GM21367 (cell line): ENCODE results near the gene TGFBR1.

Experiments used
- ATAC-seq: cut with Tn5 transposase; IDR thresholded peaks from one replicate; pipeline ENCODE4 v1.9.1; 2021; ENCODE audit not compliant: unreplicated experiment

Gene TGFBR1

DNA sequence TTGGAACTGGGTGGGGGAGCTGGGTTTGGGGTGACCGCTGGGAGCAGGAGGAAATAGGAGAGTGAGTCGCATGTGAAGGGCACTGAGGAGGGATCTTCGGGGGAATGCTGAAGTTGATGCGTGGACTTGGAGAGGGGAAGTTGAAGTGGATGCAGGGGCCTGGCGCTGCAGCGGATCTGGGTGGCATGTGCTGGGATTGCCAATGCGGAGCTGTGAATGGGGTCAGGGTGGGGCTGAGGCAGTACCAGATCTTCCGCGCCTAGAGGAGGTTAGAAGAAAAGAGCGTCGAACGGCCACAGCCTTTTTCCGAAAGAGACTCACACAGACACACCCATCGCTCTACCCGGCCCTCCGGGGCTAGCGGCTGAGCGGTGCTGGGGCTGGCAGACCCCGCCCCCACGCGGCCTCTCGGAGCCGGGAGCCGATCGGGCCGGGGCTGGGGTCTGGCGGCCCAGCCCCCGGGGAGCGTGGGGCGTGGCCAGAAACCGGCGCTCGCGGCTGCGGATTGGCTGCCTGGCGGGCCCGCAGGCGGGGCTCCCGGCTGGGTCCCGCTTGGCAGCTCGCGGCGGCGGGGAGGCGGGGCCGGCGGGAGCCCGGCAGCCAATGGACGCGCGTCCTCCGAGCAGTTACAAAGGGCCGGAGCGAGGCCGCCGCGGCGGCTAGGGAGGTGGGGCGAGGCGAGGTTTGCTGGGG is at the start of gene TGFBR1:
TGFBR1 (plus strand) TSS at position 655 of the 693 bp plus-strand sequence. CDS start 93 bp downstream, outside the sequence.
- ATAC-seq, result peak; percentile 86

DNA sequence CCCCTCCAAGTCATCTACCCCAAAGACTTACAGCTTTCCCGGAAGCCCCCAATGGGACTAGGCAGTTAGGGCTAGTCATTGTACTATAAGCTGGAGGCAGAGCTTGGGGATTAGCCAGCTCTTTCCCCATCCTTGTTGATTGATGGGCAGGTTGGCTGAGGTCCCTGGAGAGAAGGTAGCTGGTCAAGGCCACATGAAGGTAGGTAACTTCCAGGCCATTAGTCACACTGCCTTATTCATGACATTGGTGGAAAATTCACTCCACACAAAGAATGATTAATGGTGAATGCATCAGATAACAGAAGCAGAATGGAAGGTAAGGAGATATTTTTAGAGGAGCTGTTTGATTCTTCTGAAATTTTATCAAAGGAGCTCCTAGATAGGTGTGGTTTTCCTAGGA is 49.5 kb upstream of the TGFBR1 start:
- no peak for ATAC-seq

DNA sequence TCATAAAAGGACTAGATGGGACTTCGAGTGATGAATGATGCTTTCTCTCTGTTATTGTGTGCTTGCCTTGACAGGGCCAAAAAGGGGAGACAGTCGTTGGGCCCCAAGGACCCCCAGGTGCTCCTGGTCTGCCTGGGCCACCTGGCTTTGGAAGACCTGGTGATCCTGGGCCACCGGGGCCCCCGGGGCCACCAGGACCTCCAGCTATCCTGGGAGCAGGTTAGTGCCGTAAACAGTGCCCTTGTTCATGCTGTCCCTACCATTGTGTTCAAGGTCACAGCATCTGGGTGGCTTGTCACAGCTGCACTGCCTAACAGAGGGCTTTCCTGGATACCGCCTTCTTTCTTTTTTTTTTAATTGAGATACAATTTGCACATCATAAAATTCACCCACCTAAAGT is 48.7 kb upstream of the TGFBR1 start:
- no peak for ATAC-seq

DNA sequence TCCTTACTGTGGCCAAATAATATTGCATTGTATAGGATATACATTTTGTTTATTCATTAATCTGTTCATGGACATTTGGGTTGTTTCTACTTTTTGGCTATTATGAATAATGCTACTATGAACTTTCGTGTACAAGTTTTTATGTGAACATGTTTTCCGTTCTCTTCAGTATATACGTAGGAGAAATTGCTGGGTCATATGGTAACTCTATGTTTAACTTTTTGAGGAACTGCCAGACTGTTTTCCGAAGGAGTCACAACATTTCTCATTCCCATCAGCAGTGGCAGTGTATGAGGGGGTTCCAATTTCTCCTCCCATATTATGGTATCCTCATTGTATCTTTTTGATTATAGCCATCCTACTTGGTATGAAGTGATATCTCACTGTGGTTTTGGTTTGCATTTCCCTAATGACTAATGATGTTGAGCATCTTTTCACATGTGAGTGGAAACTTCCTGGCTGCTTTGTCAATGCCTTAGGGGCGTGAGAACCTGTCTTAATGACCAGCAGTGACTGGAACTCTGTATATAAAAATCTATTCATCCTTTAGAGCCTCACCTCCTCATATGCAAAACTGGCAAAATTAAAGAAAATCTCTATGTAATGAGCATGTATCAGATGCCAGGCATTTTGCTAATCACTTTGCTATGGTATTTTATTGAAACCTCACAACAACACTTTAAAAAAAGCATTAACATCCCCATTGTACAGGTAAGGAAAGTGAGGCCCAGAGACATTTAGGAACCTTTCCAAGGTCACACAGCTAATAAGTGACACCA is 47.8 kb upstream of the TGFBR1 start:
- ATAC-seq, result no peak

DNA sequence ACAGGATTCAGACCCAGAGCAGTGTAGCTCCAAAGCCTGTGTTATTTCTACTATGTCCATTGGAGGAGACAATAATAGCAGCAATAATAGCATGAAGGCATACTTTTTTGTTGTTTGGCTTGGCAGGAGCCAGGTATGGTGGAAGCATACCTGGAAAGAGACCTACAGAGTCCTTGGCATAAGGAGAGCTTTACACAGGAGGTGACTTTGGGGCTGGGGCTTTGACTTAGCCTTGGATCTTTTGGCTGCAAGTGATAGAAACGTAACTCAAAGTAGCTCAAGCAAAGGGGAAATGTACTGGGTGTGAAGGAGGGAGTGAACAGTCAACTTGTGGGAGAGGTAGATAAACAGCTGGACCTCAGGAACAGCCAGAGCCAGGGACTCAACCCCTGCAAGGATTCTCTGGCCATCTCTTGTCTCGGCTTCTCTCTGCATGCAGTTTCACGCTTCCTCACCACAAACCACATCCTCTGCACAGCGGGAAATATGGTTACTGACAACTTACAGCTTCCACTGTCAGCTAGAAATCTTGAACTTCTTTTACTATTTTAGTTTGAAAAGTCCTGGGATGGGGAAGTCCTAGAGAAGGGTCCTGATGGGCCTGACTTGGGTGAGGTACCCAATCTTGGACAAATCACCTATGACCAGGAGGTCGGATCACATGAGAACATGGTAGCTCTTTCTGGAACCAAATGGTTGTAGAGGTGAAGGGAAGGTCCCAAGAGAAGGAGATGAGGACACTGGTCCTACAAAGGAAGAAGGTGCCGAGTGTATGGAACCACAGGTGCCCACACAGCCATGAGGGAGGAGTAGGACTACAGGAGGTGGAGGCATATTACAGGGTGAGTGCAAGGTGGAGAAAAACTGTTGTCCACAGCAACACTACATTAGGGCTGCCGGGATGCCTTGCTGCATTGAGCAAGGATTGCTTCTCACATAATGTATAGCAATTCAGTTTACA is 47.0 kb upstream of the TGFBR1 start:
- peak; percentile 72 for ATAC-seq

DNA sequence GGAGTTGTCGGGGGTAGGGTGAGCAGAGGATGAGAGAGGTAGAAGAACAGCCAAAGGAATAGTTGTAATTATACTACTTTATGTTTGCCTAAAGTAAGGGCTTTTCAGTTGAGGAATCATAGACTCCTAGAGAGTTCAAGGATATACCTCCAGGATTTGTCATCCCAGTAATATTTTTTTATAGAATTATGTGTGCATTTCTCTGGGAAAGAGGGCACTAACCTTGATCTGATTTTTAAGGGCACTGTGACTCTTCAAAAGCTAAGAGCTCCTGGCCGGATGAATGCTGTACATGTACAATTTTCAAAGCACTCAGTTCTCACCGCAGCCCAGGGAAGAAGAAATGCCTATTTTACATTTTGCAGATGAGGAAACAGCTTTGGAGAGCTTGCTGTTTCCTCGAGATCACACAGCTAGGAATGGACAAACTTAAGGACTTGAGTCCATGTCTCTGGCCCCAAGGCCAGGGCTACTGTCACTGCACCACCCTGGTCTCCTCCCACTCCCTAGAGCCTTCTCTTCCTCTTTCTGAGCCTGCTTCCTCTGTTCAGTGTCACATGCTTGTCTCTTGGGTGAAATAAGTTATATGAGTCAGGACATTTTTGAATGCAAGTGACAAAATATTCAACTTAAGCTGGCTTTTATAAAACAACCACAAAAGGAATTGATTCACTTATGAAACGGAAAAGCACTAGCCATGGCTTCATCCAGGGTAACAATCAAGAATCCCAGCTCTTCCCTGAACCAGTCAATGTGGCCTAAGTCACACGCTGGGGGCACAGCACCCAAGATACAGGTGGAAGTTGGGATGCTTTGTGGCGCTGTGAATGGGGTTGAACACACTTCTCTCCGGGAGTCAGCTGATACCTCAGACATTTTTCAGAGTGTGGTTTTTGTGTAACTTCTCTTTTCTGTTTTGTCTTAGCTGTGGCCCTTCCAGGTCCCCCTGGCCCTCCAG is 45.7 kb upstream of the TGFBR1 start:
- peak; percentile 57 for ATAC-seq

DNA sequence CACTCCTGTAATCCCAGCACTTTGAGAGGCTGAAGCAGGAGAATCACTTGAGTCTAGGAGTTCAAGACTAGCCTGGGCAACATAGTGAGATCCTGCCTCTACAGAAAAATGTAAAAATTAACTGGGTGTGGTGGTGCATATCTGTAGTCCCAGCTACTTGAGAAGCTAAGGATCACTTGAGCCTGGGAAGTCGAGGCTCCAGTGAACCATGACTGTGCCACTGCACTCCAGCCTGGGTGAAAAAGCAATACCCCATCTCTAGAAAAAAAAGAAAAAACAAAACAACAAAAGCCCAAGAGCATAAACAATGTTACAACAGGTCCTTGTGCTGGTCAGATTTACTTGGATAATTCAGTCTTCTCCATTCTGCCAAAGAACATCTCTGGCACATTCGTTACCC is 44.3 kb upstream of the TGFBR1 start:
- no peak for ATAC-seq

DNA sequence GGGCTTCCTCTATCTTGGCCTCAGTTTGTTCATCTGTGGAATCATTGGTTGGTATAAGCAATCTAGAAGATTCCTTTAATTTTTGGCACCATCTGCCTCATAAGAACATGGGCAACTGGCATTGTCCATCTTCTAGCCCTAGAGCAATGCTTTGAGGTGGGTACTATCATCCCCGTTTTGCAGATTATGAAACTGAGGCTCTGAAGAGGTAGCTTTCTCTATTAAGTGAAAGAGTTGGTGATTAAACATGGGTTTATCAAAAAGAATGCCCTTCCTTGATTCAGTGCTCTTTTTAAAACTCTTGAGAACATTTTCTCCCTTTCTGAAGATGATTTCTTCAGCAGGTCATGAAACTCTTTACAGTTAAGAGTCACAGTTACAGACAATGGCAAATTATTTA is 42.4 kb upstream of the TGFBR1 start:
- no peak for ATAC-seq

DNA sequence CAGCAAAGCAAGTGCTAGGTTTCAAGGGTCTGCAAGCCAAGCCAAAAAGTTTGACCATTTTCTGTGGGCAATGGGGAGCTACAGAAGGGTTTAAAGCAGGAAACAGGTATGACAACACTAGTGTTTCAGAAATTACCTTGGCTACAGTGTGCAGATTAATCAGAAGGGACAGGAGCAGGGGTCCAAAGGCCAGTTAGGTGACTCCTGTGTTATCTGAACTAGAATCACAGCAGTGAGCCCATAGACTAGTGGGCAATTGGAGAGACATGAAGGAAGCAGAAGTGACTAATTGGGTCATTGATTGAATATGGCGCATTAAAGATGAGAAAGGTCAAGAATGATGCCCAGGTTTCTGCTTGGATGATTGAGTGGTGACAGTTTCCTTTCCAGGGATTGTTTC is 41.4 kb upstream of the TGFBR1 start:
- no peak for ATAC-seq

DNA sequence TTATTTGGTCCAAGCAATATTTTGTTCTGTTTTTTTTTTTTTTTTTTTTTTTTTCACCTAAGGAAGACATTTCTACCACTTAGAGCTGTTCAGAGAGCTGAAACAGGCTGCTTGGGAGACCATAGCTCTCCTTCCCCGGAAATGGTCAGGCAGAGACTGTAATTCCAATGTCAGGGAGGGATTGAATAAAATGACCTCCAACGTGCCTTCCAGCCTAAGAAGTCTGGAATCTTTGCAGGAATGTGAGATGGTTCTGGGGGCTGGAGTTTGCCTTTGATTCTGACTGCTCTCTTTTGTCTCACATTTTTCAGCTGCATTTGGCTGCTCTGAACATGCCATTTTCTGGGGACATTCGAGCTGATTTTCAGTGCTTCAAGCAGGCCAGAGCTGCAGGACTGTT is 38.3 kb upstream of the TGFBR1 start:
- ATAC-seq, result no peak

DNA sequence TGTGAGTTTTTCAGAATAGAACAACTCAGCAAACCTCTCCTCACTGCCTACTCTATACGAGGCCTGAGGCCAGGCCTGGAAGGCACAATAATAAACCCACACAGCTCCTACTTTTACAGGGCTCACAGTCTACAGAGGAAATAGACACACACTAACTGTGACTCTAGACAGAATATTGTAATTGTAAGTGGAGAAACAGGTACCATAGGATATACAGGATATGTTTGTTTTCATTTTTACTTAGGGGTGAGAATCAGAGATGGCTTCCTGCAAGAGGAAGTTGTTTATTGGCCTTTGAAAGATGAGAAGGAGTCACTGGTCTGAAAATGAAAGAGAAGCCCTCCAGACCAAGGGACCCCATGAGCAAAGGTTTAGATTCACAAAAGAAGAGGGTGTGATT is 35.8 kb upstream of the TGFBR1 start:
- no peak for ATAC-seq

DNA sequence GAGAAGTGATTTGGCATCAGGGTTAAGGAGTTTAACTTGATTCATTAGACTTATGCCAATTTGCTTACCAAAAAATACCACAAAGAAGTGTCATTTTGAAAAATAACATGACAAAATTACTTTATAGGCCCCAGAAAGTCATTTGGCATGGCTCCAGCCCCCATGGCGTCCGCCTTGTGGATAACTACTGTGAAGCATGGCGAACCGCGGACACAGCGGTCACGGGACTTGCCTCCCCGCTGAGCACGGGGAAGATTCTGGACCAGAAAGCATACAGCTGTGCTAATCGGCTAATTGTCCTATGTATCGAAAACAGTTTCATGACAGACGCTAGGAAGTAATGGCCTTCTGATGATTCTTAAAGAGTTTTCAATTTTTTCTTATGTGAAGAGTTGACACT is 35.4 kb upstream of the TGFBR1 start:
- ATAC-seq, result no peak

DNA sequence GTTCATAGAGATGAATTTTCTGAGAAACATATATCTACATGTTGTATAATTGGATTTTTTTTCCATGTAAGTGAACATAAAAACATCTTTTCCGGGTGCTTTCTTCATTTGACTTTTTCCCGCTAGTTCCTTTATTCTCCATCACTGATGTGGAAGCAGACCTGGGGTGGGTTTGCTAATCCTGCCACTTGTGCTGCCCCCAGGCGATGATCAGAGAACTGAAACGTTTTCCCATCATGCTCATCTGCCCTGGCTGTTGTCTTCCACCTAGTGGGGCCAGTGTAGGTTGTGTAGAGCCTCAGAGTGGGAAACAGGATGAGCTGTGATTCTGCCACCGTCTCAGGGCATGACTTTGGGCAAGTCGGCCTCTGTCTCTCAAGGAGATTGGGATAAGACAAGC is 34.2 kb upstream of the TGFBR1 start:
- ATAC-seq, result no peak

DNA sequence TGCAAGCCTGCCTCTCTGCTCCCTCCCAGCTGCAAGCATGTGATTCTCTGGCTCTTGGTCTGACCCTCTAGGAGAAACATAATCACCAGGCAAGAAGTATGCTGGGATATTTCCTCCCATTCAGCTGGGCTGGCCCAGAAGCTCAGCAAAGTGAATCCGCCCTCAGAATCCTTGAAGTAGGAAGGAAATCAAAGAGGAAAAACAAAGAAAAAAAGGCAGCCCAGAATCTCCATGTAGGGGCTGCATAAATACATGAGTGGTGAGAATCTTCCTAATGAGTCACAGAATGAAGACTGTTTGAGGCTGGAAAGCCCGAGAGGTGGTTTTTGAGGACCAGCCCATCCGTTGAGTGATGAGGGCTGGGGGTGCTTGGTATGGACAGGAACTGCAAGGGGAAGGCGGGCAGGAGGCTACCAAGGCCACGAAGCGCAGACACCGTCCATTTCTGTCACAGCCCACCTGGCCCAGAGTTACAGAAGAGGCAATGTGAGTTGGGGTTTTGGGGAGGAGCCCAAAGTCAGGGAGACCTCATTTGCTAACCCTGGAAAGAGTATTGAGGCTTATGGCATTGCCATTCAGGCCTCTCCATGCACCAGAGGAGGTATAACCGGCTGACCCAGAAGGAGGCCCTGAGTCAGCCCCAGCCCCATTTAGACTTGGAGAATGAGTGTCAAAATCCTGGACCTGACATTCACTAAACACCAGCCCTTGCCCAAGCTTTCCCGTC is 33.4 kb upstream of the TGFBR1 start:
- ATAC-seq, result no peak

DNA sequence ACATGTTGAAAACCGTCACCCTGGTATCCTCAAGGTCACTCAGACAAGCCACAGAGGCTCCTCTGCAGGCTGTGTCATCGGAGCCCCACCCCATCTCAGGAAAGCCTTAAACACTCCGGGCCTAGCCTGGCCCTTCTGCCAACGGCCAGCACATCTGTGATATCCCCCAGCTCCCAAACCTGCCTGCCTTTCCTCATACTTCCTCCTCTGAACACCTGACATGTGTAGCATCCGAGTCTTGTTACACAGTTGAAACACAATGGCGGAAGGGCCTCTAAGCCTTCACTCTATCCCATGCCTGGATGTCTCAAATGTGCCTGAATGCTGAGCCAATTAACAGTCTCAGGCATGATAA is 32.9 kb upstream of the TGFBR1 start:
- no peak for ATAC-seq

DNA sequence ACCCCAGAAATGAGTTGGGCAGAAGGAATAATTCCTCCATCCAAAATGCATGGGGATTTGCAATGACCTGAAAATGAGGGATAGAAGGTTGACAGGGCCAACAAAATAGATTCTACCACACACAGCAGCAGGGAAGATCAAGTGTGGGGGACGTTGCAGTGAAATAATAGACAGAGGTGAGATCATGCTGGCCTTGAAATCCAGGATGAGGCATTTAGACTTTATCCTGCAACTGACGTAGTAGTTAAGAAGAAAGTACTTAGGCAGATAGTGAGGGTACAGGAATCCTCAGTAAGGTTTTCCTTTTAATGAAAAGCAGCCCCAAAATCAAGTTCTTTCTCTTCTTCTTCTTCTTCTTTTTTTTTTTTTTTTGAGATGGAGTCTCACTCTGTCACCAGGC is 31.6 kb upstream of the TGFBR1 start:
- ATAC-seq, result no peak

DNA sequence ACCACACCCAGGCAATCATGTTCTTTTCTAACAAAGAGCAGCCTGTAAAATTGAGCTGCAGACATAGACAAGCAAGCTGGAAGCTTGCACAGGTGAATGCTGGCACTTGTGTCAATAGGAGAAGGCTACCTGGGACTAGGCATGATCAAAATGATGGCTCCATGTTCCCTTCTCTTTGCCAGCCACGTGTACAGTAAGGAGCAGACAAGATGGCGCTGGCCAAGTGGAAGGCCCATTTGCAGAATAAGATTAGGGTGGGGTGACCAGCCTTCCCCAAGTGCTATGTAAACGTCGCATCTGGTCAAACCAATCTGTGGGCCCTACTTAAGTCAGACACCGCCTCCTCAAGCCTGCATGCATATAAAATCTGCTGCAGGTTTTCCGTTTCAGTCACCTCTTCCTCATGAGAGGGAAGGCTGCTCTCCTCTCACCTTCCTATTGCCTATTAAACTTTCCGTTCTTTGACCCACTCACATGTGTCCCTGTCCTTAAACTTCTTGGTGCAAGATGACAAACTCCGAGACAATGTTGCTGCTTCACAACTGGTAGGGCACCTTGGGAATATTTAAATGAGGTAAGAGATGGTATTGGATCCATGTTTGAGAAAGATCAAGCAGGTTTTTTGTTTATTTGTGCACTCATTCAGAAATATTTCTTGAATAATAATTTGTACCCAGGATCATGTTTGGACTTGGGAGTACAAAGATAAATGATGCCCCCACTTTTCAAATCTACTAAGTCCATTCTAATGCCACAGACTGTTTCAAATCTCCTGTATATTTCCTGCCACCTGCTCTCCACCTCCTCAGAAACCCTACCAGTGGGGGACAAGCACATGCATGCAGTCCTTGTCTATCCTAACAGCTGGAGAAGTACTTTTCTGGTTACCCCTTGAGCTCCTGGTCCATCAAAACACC is 30.7 kb upstream of the TGFBR1 start:
- no peak for ATAC-seq

DNA sequence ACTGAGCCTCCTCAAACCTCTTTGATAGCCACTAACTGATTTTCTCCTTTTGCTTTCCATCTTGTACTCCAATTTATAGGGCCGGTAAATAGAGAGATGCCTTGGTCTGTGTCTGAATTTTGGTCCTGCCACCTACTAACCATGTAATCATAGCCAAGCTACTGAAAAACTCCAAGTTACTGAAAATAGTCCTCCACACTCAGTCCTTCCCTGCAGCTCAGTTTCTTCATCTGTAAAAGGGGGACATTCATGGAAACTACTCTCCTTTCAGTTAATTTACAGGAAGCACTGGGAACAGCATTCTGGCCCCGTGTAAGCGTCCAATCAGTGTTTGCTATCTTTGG is 30.0 kb upstream of the TGFBR1 start:
- ATAC-seq, result no peak
